Hematopoietic multipotent progenitor cell treated with erythropoietin and hydrocortisone succinate and interleukin-3 and kit ligand, for 6 days (in vitro differentiated cells): ENCODE data around the gene MS4A10.
"Not testable (repeated sequence)": the region's sequence is repeated elsewhere in the genome, so short reads cannot be mapped to it uniquely, and the experiment has no call there.

Experiments
- DNase-seq: peaks from one replicate; pipeline ENCODE4 v3.0.0-alpha.2; 2015

The MS4A10 gene

DNA sequence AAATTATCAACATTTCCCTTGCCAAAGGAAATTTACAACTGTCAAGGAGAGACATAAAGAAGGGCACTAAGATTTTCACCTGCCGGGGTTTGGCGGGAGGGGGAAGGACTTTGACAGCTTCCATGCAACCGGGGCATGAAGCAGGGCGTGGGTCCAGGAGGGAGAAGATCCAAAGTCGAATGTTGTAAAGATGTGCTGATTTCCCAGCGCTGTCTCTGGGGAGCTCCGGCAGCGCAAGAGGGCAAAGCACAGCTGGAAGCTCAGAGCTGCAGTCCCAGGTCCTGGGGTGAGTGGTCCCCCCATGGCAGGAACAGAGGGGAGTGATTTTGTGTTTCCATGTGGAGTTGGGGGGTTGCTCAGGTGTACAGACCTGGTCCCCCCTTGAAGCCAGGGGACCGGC is at the start of gene MS4A10:
Gene MS4A10, plus strand, starts transcription at position 198 of the 400 bp plus-strand sequence. CDS start 5,003 bp downstream, outside the sequence.
- no peak for DNase-seq

DNA sequence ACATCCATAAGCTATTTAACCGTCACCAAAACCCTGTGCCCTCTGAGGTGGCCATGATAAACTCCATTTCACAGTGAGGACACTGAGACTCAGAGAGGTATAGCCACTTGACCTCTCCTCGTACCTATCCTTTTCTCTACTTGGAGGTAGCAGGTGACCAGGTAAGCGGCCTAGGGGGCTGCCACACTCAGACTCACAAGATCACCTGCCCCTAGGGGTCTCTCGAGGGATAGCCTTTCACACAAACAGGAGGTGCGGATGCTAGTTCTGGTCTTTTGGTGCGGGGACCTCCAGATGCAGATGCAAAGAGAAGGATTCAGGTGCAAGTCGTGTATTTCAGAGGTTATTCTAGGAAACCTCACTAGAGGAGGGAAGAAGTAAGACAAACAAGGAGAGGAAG is 46.0 kb upstream of the MS4A10 start:
- no peak for DNase-seq

DNA sequence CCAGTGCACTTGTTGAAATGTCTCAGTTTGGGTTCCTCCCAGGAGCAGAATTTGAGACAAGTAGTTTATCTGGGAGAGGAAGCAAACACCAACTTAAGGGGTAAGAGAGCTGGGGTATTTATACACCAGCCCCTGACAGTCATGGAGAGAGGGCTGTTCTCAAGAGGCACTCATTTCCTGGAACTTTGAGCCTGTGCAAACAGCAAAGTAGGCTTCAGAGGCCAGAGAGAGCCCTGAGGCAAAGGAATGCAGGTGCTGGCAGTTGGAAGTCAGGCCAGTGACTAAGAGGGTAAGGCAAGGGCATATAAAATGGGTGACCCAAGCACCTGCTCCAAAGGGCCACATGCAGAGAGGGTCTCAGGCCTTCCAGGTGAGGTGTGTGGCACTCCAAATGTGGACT is 44.6 kb upstream of the MS4A10 start:
- no peak for DNase-seq

DNA sequence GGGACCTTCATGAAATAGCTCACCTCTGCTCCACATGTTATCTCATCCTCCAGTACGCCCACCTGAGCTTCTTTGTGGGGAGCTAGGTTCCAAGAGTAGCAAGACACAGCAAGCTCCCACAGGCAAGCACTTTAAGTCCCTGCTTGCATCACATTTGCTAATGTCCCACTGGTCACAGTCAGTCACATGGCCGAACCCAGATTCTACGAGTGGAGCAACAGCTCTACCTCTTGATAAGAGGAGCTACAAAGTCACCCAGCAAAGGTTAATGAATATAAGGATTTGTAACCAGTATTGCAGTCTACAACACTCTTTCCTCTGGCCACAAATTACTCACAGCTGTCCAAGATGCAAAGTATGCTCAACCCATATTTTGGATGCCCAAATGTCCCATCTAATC is 43.7 kb upstream of the MS4A10 start:
- no peak for DNase-seq

DNA sequence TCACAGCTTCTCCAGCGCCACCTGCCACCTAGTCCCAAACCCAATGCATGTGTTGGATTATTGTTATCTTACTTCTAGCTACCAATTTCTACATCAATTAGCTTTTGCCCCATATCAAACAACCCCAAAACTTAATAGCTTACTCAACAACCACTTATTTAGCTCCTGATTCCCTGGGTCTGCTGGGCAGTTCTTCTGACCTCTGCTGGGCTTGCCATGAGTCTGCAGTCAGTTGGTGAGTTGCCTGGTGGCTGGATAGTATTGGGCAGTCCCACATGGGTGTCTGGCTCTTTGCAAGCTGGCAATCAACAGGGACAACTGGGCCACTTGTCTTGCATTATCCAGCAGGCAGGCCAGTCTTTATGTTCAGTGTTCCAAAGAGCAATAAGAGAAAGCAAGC is 42.1 kb upstream of the MS4A10 start:
- DNase-seq: no peak

DNA sequence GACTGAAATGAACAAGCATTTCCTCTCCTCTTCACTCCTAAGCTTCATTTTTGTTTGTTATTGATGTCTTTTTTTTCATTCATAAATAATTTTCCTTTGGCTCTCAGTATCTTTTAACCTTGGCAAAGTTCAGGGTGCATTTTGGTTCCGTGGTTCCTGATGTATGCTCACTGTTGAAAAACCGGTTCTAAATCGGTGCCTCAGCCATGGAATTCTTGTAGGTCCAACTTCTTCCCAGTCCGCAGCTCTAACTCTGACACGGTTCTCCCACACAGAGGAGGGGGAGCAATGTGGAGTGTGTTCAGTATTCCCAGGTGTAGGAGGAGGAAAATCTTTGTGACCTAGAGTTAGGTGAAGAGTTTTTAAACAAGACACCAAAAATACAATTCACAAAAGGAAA is 41.0 kb upstream of the MS4A10 start:
- no peak for DNase-seq

GRCh38 chr11:60747359-60747873 is 37.7 kb upstream of the MS4A10 start:
- DNase-seq: no peak

GRCh38 chr11:60748225-60748624 is 36.9 kb upstream of the MS4A10 start:
- no peak for DNase-seq

GRCh38 chr11:60748821-60749220 is 36.3 kb upstream of the MS4A10 start:
- no peak for DNase-seq

DNA sequence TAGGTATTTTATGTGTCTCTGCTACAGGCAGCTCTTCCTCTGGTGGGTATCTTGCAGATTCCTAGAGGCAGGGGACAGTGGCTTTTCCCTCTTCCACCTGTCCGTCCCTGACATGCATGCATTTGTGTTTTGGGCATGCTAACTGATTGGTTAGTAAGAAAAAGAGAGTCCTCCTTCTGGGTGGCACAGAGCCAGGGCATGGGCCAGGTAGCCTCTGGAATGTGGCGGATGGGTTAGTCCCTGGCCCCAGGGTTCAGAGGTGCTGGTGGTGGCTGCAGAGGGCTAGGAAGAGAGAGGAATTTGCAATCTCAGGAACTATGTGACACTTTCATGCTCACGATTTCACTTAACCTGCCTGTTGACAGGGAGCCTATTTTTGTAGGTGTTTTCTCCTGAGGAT is 34.2 kb upstream of the MS4A10 start:
- DNase-seq: no peak

DNA sequence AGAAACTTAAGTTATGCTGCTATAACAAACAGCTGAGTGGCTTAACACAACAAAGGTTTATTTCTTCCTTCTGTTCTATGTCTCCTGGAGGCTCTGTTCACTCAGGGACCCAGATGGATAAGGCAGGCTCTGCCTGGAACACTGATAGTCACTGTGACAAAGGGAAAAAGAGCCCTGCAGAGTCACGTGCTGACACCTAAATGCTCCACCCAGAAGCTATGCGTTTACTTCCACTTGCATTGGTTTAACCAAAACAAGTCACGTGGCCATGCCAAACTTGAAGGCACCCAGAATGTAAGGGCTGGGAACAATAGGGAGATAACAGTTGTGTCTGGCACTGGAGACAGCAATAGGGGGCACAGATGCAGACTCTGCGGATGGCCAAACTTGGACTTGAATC is 31.8 kb upstream of the MS4A10 start:
- peak; percentile 15 for DNase-seq

- no peak for DNase-seq
Observed at GRCh38 chr11:60754887-60755286, 30.2 kb upstream of the MS4A10 start.

- DNase-seq: peak; percentile 71
Observed at GRCh38 chr11:60756307-60757032, 28.7 kb upstream of the MS4A10 start, which contains the start of gene MS4A15. MS4A15 (plus strand) TSS chr11:60756867; CDS start chr11:60763734, 6,867 bp downstream.

DNA sequence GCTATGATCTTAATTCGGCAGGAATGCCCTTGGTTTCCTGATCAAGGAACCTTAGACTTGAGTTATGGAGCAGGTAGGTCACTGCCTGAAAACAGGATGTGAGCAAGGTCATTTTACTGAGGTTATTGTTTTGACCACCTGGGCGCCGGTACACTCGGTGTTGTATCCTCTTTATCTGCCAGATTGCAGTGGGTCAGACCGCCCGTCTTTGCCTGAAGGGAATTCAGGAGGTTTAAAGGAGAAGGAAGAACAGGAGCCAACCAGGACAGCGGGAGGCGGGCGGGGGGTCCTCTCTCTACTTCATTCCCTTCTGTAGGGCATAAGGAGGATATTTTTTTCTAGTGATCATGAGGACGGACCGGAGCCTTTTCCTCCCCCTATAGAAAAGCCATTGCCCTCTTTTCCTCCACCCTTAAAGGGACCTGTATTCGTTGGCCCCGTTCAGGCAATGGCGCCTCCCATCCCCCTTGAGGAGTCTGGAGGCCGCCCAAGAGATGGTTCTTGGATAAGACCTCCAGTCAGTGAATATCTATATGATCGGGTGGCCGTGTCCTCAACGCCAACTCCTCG is 27.8 kb upstream of the MS4A10 start:
- DNase-seq: no peak

DNA sequence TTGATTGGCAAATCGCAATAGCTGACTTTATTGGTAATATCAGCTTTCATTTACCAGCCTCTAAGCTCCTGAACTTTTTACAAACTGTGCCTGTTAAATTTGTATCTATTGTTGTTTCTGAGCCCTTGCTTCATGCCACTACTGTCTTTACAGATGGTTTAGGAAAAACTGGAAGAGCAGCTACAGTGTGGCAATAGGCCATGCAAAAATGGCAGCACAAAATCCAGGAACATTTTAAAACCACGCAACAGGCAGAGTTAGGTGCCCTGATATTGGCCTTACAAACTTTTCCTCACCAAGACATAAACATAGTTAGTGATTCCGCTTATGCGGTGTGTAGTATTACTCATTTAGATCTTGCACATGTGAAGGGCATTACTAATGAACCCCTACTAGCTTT is 26.5 kb upstream of the MS4A10 start:
- not testable (repeated sequence) for DNase-seq

DNA sequence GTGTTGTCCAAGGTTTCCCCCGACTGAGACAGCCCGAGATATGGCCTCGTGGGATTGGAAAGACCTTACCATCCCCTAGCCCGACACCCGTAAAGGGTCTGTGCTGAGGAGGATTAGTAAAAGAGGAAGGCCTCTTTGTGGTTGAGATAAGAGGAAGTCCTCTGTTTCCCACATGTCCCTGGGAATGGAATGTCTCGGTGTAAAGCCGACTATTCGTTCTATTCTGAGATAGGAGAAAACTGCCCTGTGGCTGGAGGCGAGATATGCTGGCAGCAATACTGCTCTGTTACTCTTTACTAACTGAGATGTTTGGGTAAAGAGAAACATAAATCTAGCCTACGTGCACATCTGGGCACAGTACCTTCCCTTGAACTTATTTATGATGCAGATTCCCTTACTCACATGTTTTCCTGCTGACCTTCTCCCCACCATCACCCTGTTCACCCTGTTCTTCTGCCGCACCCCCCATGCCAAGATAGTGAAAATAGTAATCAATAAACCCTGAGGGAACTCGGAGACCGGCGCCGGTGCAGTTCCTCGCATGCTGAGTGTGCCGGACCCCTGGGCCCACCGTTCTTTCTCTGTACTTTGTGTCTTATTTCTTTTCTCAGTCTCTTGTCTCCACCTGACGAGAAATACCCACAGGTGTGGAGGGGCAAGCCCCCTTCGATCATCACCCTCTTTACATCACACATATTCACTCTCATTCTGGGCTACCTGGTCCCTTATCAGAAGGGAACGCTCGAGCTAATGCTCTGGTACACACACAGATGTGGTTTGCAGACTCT is 25.5 kb upstream of the MS4A10 start:
- DNase-seq: peak; percentile 13

- no peak for DNase-seq
Observed at GRCh38 chr11:60761436-60762190, 23.5 kb upstream of the MS4A10 start.

- DNase-seq: peak; percentile 60
Observed at GRCh38 chr11:60762851-60763691, 22.1 kb upstream of the MS4A10 start.

- no peak for DNase-seq
Observed at GRCh38 chr11:60763692-60764369, 21.3 kb upstream of the MS4A10 start.

- DNase-seq: peak; percentile 16
Observed at GRCh38 chr11:60764879-60765278, 20.3 kb upstream of the MS4A10 start.

DNA sequence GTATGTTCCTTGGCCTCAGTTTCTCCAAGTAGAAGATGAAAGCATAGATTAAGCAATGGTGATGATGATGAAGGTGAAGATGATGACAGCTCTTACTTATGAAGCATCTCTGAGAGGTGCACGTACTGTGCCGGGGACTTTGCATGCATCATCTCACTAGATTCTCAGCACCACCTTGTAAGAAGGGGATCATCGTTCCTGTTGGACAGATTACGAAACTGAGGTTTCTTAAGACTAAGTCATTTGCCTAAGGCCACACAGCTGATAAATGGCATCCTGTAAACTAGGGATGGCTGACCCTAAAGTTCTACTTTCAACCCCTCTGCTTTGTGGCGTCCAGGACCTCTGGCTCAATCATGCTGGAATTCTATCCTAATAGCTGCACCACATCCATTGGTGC is 19.8 kb upstream of the MS4A10 start:
- DNase-seq: no peak
